Pons (tissue), 1 donor: ENCODE measurements around the gene DPH2.

ENCODE experiments used
- DNase-seq: peaks from one replicate; pipeline ENCODE4 v3.0.0-alpha.2; 2016; ENCODE audit warnings: low spot score

The DPH2 gene

GRCh38 chr1:44000122-44000665 lies 30.4 kb downstream of the DPH2 start:
- no peak for DNase-seq

DNA sequence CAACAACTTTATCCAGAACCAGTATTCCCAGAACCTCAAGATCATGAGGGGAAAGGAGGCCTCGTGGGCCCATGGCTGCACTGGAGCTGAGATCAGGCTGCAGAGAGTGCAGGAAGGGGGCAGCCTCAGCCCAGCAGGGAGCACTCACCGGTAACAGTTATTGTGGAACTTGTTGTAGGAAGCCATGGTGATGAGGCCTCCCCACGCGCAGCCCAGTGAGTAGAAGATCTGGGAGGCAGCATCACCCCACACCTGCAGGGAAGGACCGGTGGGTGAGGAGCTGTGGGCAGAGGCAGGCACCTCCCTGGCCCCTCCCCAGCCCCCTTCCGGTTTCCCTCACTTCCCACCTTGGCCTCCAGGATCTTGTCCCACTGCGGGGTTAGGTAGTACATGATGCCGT lies 32.4 kb downstream of the DPH2 start:
- DNase-seq = no peak

DNA sequence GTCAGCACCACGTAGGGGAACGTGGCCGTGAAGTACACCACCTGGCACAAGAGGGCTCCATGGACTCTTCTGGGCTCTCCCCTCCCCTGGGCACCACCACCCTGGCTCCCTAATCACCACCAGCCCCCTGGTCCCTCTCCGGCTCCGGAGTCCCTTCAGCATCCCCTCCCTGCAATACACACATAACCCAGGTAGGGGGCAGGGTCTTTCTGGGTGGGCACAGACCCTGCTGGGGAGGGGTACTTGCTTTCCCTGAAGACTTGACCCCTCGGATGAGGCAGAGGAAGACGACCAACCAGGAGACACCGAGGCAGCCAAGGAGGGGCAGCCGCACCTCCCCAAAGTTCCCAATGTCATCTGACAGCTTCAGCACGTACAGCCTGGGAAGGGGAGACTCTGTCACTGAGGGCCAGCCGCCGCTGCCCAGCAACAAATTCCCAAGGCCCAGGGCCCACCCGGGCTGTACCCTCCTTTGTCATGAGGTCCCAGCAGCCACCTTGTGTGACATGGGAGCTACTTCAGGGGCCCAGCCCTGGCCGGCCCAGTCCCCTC lies 32.9 kb downstream of the DPH2 start:
- no peak for DNase-seq

- DNase-seq = no peak
These were observed 38.4 kb downstream of the DPH2 start for GRCh38 chr1:44008259-44008658.

- peak; percentile 93 for DNase-seq
These were observed 41.2 kb downstream of the DPH2 start for GRCh38 chr1:44010935-44011471.

- peak; percentile 41 for DNase-seq
These were observed 42.6 kb downstream of the DPH2 start for GRCh38 chr1:44012404-44012803.

- DNase-seq = peak; percentile 84
These were observed 43.3 kb downstream of the DPH2 start for GRCh38 chr1:44012941-44013609.

- DNase-seq = peak; percentile 36
These were observed 44.1 kb downstream of the DPH2 start for GRCh38 chr1:44013949-44014348.

- DNase-seq = peak; percentile 57
These were observed 44.7 kb downstream of the DPH2 start for GRCh38 chr1:44014365-44015104.

DNA sequence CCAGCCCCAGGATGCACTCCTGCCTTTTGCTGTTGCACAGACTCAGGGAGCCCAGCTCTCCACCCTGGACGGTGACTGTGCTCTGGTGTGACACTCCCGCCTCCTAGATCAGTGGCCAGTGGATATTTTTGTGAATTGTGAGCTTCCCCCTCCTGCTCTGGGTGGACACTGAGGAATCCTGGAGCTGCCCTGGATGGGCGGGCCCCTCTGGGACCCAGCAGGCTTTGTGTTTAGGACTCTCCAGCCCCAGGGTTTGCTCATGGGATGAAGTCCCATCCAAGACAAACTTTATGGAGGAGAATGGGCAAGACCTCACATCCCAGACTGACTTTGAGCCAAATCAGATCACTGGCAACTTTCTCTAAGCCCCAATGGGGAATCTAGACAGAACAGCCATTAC lies 45.4 kb downstream of the DPH2 start:
- peak; percentile 63 for DNase-seq

- peak; percentile 58 for DNase-seq
These were observed 46.5 kb downstream of the DPH2 start for GRCh38 chr1:44016041-44016889.

DNA sequence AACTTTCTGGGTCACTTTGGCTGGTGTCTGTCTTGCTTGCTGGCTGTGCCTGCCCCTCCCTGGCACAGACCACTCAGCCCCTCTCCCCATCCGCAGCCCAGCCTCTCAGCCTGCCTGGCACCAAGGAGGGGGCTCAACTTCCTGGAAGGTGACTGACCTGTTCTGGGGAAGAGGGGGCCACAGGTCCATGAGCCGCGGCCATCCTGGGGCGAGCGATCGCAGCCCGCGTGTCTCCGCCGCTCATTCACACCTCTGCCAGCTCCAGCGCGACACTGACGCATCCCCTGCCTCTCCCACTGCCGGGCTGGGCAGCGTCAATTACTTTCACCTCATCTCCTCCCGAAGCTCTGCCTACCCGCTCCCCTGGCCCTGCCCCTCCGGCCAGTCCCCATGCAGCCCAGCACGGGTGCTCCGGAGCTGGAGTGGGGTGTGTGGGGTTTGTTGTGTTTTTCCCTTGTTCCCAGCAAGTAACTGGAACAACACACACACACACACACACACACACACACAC lies 47.1 kb downstream of the DPH2 start:
- peak; percentile 37 for DNase-seq

GRCh38 chr1:44019466-44019948 lies 49.7 kb downstream of the DPH2 start:
- peak; percentile 47 for DNase-seq

GRCh38 chr1:44020464-44020863 lies 50.7 kb downstream of the DPH2 start:
- DNase-seq = no peak

GRCh38 chr1:44021156-44021555 lies 51.3 kb downstream of the DPH2 start:
- no peak for DNase-seq

DNA sequence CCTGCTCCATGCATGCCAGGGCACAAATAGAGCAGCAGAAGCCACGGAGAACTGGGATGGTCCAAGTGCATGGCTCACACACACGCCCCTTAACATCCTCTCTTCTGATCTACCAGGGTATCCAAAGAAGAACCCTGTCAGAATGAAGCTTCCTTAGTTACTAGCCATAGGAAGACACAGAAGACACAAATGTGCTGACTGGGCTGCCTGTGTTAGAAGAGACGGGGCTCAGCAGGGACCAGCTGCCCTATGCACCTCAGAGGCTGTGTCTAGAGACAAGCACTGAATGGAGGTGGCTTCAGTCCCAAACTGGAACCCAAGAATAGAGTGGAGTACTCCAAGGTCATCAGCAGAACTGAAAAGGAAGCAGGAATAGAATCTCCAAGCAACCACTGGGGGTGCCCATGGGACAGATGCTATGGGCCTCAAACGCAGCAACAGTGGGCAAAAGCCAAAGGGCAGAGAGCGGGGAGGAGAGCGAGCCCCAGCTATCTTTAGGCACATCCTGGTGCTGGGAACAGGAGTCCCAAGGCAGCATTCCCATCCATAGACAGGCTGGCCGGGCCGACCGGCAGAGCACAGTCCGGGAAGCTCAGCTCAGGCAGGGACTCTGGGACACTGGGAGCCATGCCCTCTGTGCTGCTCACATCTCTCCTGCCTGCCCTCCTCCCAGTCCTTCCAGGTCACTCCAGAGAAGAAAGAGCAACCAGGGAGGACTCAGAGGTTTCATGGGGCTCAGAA lies 51.9 kb downstream of the DPH2 start:
- no peak for DNase-seq
